ENCODE results near the gene KAZALD1. TPM values are rescaled to one million over a fixed set of nuclear protein-coding genes. Genes with fewer than 3 reads are reported as not detected.

The KAZALD1 gene
- total and polyA plus RNA-seq, 12 donors: 3.3 to 16.5 (median 9.9) TPM

DNA sequence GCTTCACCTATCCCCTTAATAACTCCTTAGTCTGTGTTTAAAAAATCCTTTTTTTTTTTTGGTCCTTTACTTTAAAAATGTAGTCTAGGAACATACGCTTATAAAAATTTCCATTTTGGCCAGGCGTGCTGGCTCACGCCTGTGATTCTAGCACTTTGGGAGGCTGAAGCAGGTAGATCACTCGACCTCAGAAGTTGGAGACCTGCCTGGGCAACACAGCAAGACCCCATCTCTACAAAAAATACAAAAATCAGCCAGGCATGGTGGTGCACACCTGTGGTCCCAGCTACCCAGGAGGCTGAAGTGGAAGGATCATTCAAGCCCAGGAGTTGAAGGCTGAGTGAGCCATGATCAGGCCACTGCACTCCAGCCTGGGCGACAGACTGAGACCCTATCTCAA lies 14.8 kb downstream of the KAZALD1 start:
- Histone ChIP-seq H3K36me3 (no peaks in the 10 kb centered on the region), H3K9me3 (no peaks in the 10 kb centered on the region), H3K27ac (no peak overlapping the region), H3K4me3 (no peak overlapping the region), H3K27me3 (peaks cover 0 to 84% (median 80%) of the 10 kb centered on the region in 7 donors), H3K4me1 (peaks cover 0 to 17% (median 8%) of the 10 kb centered on the region in 9 donors)
- intact Hi-C loops (cut with DNase I): no loop called here
- DNase-seq (no peak), ATAC-seq (no peak)
- WGBS, 2 donors: 79 to 84% methylated on average over 5 of the region's 5 CpGs
- no peak for TF ChIP-seq CTCF (IDR thresholded peaks at IDR 0.05)

GRCh38 chr10:101079874-101080273 lies 18.1 kb downstream of the KAZALD1 start:
- ATAC-seq: no peak
- Histone ChIP-seq H3K9me3 (no peaks in the 10 kb centered on the region), H3K4me3 (no peak overlapping the region), H3K36me3 (no peaks in the 10 kb centered on the region), H3K27me3 (peaks cover 0 to 90% (median 74%) of the 10 kb centered on the region in 7 donors), H3K27ac (no peak overlapping the region), H3K4me1 (no peaks in the 10 kb centered on the region)
- TF ChIP-seq CTCF (IDR thresholded peaks at IDR 0.05): no peak
- no peak for DNase-seq
- 81 to 87% methylated on average over 1 of the region's 1 CpG for WGBS, 2 donors
- intact Hi-C loops (cut with DNase I): no loop called here

DNA sequence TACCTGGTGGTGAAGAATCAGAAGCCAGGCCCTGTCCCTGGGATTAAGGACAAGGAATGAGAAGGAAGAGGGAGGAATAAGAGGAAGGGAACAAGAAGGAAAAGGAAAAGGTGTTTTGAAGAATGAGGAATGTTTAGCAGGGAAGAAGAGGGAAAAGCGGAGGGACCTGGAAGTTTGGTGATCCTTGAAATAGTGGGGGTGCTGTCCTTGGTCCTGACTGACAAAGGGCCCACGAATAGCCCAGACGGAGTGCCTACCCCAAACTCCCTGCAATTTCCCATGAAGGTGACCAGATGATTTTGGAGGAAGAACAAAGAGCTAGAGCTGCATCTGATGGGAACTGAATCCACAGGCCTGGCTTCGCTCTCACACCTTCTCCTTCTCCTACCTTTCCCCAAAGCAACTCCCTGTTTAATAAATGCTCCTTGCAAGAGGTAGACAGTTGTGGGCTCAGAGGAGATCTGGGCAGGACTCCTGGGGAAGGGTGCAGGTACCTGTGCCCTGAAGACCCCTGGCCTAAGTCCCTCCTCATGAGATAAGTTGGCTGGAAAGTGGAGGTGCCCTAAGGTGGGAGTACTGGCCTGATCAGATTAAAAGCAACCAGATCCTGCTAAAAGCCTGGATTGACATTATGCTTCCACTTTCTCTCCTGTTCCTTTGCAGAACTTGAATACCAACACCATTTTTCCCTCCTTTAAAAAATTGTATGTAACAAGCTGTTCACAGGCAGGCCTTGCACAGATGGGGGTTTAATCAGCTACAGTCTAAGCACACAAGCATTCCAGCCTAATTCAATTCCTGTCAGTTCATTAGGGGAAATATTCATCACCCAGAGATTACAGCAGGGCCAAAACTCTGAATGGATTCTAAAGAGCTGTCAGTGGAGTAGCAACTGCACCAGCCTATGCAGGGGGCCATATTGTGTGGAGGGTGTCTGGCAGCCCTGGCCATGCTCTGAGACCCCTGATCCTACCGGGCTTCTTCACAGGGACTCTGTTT lies 19.4 kb downstream of the KAZALD1 start:
- no peaks in the 10 kb centered on the region for H3K4me1 ChIP-seq
- TF ChIP-seq CTCF (IDR thresholded peaks at IDR 0.05): no peak
- intact Hi-C loops (cut with DNase I): no loop called here
- H3K36me3 ChIP-seq: no peaks in the 10 kb centered on the region
- DNase-seq: no peak
- no peak overlapping the region for H3K4me3 ChIP-seq
- H3K27me3 ChIP-seq: peaks cover 0 to 90% (median 70%) of the 10 kb centered on the region in 7 donors
- ATAC-seq: peak in 1 of 8 donors; percentile 19
- no peak overlapping the region for H3K27ac ChIP-seq
- H3K9me3 ChIP-seq: no peaks in the 10 kb centered on the region
- WGBS, 2 donors: 29 to 34% methylated on average over 5 of the region's 5 CpGs

DNA sequence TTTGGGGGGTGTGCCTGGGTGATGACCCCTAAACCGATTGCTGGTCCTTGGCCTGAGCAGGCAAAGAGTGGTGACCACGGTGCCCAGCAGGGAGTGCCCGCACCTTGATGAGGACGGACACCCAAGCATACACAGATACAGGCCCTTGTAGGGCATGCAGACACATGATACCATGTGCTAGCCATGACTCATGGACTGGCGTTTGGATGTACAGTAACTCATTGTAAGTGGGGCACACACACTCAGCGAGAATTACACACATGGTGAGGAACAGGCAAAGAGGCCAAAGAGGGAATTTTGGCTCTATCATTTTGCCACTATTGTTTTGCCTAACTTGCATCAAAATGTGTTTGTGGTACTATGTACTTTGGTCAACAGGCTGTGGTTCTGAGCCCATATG lies 24.1 kb downstream of the KAZALD1 start:
- no peak for DNase-seq
- no peak for ATAC-seq
- Histone ChIP-seq H3K36me3 (no peaks in the 10 kb centered on the region), H3K27ac (no peak overlapping the region), H3K9me3 (no peaks in the 10 kb centered on the region), H3K27me3 (peaks cover 0 to 98% (median 79%) of the 10 kb centered on the region in 7 donors), H3K4me3 (no peak overlapping the region), H3K4me1 (no peaks in the 10 kb centered on the region)
- intact Hi-C loops (cut with DNase I): no loop called here
- whole genome bisulfite sequencing, 2 donors: 79 to 83% methylated on average over 6 of the region's 6 CpGs
- no peak for TF ChIP-seq CTCF (IDR thresholded peaks at IDR 0.05)
